Measurements from ENCODE around the gene NDRG3.

DNA sequence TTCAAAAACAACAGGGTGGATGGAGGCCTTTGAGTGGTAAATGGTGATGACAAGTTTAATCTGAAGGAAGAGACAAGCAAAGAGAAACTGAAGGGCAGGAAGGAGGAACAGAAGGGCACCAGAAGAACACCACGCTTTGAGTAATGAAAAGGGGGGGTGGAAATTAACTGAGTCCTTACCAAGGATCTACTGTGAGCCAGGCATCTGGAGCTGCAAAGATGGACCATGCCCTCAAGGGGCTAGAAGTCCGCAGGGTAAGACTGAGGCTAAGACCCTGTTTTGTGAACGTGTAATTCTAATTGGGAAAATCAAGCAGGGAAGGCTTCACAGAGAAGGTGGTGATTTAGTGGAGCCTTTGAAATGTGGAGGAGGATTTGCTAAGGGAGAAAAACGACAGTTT lies 1.6 kb downstream of the NDRG3 start:
- TF ChIP-seq TAF1 (conservative IDR thresholded peaks at IDR 0.05) (no peak), MAX (IDR thresholded peaks at IDR 0.05) (no peak)

All from liver (tissue), 2 donors.